ENCODE measurements around the gene CST9L. TPM values are rescaled to one million over a fixed set of nuclear protein-coding genes. Genes with fewer than 3 reads are reported as not detected.

CST9L gene
- total RNA-seq, 4 donors from 2014 or later: not detected

DNA sequence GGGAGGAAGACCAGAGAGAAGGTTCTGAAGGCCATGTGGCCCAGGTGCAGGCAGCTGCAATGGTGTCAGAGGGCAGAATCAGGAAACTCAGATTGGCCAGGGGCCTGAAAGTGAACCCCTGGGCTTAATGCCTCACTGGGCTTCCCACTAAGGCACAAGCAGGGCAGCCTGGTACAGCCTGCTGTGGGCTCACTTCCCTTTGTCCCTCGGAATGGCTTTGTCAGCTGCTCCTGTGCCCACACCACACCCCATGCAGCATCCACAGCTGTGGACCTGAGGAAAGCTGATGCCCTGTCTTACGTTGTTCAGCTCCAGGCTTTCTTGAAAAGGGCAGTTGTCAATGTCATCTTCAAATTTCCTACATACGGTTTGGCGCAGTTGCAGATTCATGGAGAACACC, 35.0 kb upstream of the CST9L start:
- H3K4me3 ChIP-seq (ENCODE audit: low read depth, poor library complexity, severe bottlenecking): no peak overlapping the region
- no peak for TF ChIP-seq POLR2A (IDR thresholded peaks at IDR 0.05)
- TF ChIP-seq, protein P1, sequence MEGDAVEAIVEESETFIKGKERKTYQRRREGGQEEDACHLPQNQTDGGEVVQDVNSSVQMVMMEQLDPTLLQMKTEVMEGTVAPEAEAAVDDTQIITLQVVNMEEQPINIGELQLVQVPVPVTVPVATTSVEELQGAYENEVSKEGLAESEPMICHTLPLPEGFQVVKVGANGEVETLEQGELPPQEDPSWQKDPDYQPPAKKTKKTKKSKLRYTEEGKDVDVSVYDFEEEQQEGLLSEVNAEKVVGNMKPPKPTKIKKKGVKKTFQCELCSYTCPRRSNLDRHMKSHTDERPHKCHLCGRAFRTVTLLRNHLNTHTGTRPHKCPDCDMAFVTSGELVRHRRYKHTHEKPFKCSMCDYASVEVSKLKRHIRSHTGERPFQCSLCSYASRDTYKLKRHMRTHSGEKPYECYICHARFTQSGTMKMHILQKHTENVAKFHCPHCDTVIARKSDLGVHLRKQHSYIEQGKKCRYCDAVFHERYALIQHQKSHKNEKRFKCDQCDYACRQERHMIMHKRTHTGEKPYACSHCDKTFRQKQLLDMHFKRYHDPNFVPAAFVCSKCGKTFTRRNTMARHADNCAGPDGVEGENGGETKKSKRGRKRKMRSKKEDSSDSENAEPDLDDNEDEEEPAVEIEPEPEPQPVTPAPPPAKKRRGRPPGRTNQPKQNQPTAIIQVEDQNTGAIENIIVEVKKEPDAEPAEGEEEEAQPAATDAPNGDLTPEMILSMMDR (IDR thresholded peaks at IDR 0.05): no peak
- DNase-seq (ENCODE audit: low spot score in 2 of 2): no peak
- WGBS, 2 donors: 91 to 93% methylated on average over 4 of the region's 4 CpGs
- intact Hi-C loops (cut with DNase I; ENCODE audit: low total_unique reads): no loop called here

DNA sequence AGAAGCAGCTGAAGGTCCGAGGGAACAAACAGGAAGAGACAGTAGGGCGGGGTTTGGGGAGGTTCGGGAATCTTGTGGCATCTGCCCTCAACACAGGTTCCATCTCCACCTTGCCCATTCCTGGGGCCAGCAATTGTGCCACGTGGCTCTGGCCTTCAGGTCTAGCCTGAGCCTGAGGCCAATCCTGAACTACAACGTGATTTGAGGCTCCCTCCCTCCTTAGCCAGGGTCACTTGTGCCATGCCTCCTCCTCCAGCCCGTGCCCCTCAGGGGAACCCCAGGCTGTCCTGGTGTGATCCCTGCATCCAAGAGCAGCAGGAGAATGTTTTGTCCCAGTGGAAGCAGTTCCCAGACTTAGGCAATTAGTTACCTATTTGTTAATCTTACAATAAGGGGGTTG, 34.4 kb upstream of the CST9L start:
- DNase-seq (ENCODE audit: low spot score in 2 of 2): no peak
- 74 to 79% methylated on average over 6 of the region's 6 CpGs for WGBS, 2 donors
- no peak overlapping the region for H3K4me3 ChIP-seq (ENCODE audit: low read depth, poor library complexity, severe bottlenecking)
- intact Hi-C loops (cut with DNase I; ENCODE audit: low total_unique reads): no loop called here
- TF ChIP-seq, protein P1 (IDR thresholded peaks at IDR 0.05): no peak
- no peak for TF ChIP-seq POLR2A (IDR thresholded peaks at IDR 0.05)

DNA sequence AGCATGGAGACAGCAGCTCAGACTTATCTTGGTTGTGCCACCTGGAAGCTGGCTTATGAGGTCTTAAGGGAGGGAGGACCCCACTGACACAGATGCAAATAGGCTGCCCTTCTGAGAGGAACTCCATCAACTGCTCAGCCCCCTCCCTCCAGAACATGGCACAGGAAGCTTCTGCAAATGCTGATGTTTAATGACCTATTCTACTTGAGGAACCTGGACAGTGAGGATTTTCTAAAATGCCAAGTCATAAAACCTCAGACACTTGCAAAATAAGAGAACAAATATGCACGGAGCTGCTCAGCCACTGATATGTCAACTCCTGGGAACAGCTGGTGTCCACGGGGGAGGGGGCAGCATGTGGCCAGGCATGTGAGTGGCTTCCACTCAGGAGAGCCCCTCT, 34.0 kb upstream of the CST9L start:
- H3K4me3 ChIP-seq (ENCODE audit: low read depth, poor library complexity, severe bottlenecking): no peak overlapping the region
- 55 to 63% methylated on average over 2 of the region's 2 CpGs for WGBS, 2 donors
- intact Hi-C loops (cut with DNase I; ENCODE audit: low total_unique reads): no loop called here
- no peak for TF ChIP-seq POLR2A (IDR thresholded peaks at IDR 0.05)
- no peak for DNase-seq (ENCODE audit: low spot score in 2 of 2)

DNA sequence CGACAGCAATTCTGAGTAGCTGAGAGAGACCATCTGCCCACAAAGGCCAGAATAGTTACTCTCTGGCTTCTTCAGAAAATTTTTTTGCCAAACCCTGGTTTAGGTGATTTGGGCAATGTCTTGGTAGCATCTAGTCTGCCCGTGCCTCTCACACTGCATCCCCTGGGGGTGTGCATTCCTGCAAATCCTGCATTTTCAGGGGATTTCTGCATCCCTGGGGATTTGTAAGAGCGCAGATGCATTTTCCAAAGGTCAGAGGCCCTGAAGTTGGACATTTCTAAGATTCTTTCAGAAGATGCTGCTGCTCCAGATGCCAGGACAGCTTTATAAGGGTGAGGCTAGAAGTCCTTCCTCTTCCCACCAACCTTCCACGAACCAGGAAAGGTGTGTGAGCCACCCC, 33.4 kb upstream of the CST9L start:
- 74 to 83% methylated on average over 4 of the region's 4 CpGs for WGBS, 2 donors
- no peak overlapping the region for H3K4me3 ChIP-seq (ENCODE audit: low read depth, poor library complexity, severe bottlenecking)
- intact Hi-C loops (cut with DNase I; ENCODE audit: low total_unique reads): no loop called here
- TF ChIP-seq POLR2A (IDR thresholded peaks at IDR 0.05): no peak
- TF ChIP-seq, protein P1 (IDR thresholded peaks at IDR 0.05): no peak
- DNase-seq (ENCODE audit: low spot score in 2 of 2): no peak

DNA sequence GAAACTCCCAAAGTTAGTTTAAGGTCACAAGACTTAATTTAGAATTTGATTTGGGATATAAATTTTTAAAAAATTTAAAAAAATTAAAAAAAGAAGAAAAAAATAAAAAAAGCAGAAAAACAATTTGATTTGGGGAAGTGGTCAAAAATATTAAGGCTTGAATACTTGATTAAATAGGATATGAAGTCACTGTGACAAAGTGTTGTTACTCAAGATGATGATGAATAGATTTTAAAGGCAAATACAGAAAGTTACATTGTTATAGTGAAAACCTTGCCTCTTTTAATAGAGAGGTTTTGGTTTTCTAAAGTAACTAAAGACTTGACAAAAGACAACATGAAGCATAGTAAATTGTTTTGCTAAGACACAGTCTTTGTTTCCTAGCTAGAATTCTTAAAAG, 30.2 kb upstream of the CST9L start:
- H3K4me3 ChIP-seq (ENCODE audit: low read depth, poor library complexity, severe bottlenecking): no peak overlapping the region
- no peak for TF ChIP-seq POLR2A (IDR thresholded peaks at IDR 0.05)
- TF ChIP-seq, protein P1 (IDR thresholded peaks at IDR 0.05): no peak
- DNase-seq (ENCODE audit: low spot score in 2 of 2): no peak
- intact Hi-C loops (cut with DNase I; ENCODE audit: low total_unique reads): no loop called here

DNA sequence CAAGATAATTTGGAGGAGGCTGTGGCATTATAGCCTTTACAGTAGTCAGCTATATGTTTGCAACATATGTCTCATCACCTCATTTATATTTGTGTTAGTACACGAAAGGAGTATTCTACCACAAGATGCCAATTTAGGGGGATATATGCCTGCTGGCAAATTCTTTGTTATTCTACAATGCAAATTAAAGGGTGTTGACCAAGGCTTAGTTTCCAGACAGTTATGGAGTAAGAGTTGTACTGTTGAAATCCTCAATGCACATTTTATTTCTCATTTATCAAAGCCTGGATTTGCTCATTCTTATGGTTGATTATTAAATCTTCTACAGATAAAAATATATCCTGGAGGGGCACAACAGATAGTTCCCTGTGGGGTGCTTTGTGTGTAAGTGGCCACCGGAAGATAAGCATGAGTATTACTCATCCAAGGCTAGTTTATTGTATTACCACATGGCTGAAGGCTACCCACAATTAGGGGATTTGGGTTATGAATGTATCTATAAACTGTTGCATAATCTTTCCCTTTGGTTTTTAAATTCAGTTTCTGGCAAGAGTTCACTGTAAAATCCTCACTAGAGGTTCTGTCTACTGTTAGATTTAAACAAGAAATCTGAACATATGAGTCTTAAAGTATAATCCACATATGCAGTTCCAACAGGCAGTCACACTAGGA, 28.4 kb upstream of the CST9L start:
- no peak for DNase-seq (ENCODE audit: low spot score in 2 of 2)
- H3K4me3 ChIP-seq (ENCODE audit: low read depth, poor library complexity, severe bottlenecking): no peak overlapping the region
- 62 to 70% methylated on average over 2 of the region's 2 CpGs for WGBS, 2 donors
- intact Hi-C loops (cut with DNase I; ENCODE audit: low total_unique reads): no loop called here
- TF ChIP-seq, protein P1 (IDR thresholded peaks at IDR 0.05): no peak
- no peak for TF ChIP-seq POLR2A (IDR thresholded peaks at IDR 0.05)

Data from lower leg skin (tissue), 4 donors.